CD14-positive monocyte (primary cell): ENCODE results near the gene SUPT16H. TPM values are rescaled to one million over a fixed set of nuclear protein-coding genes. Genes with fewer than 3 reads are reported as not detected.

Experiments used
- DNase-seq, 3 donors: peaks; one replicate each; pipeline ENCODE4 v3.0.0-alpha.2; 2011 to 2022
- H2AFZ ChIP-seq: 2 replicates; pipeline ENCODE4 v1.6.0; 2012; ENCODE audit warnings: mild to moderate bottlenecking, low read depth, low read length, inconsistent platforms; ENCODE audit not compliant: insufficient read depth, poor library complexity, severe bottlenecking
- H3K27ac ChIP-seq, 2 donors: 1 replicate in 1 of 2; 2 replicates in 1 of 2; pipeline ENCODE4 v1.5.1; 2012 to 2013; ENCODE audit warnings: low read length in 2 of 2, control low read depth in 1 of 2, inconsistent platforms in 1 of 2, low read depth in 1 of 2, mild to moderate bottlenecking in 1 of 2
- H3K27me3 ChIP-seq, 2 donors: one replicate each; pipeline versions ENCODE4 v1.6.0 to v1.6.1; 2011 to 2013; ENCODE audit warnings: low read length in 2 of 2; ENCODE audit not compliant: control insufficient read depth in 2 of 2, insufficient read depth in 2 of 2
- H3K36me3 ChIP-seq, 2 donors: replicated peaks in 1 of 2; 1 replicate in 1 of 2; 2 replicates in 1 of 2; pipeline versions ENCODE4 v1.5.1 to v1.6.1; 2012 to 2013; ENCODE audit warnings: low read length in 2 of 2, control low read depth in 1 of 2, inconsistent platforms in 1 of 2, mild to moderate bottlenecking in 1 of 2; ENCODE audit not compliant: insufficient read depth in 2 of 2, control insufficient read depth in 1 of 2
- H3K4me1 ChIP-seq, 2 donors: 1 replicate in 1 of 2; 2 replicates in 1 of 2; pipeline versions ENCODE4 v1.5.1 to v1.6.1; 2012 to 2013; ENCODE audit warnings: low read length in 2 of 2, control low read depth in 1 of 2, inconsistent platforms in 1 of 2, mild to moderate bottlenecking in 1 of 2, moderate library complexity in 1 of 2; ENCODE audit not compliant: insufficient read depth in 2 of 2, control insufficient read depth in 1 of 2
- H3K4me2 ChIP-seq: replicated peaks from 2 replicates; pipeline ENCODE3; 2012; ENCODE audit warnings: low read length, moderate library complexity, mild to moderate bottlenecking; ENCODE audit not compliant: poor library complexity, severe bottlenecking; ENCODE audit errors: extremely low read depth
- H3K4me3 ChIP-seq, 3 experiments: fragments of 200-600 bp in 1 of 3; sonication (generic) in 1 of 3; replicated peaks in 1 of 3; 1 replicate in 2 of 3; 2 replicates in 1 of 3; pipeline ENCODE4 v1.5.1; 2011 to 2013; ENCODE audit warnings: low read length in 3 of 3, mild to moderate bottlenecking in 3 of 3, control low read depth in 2 of 3, low read depth in 2 of 3, inconsistent platforms in 1 of 3, moderate library complexity in 1 of 3
- H3K79me2 ChIP-seq: 2 replicates; pipeline ENCODE4 v1.6.0; 2012; ENCODE audit warnings: mild to moderate bottlenecking, control low read depth, inconsistent platforms, low read length, moderate library complexity; ENCODE audit not compliant: insufficient read depth
- H3K9ac ChIP-seq: 2 replicates; pipeline ENCODE4 v1.6.0; 2017; ENCODE audit warnings: low read length, mild to moderate bottlenecking; ENCODE audit not compliant: insufficient read depth, poor library complexity, severe bottlenecking
- H3K9me3 ChIP-seq, 2 donors: replicated peaks in 1 of 2; 1 replicate in 1 of 2; 2 replicates in 1 of 2; pipeline versions ENCODE4 v1.5.1 to v1.6.1; 2012 to 2013; ENCODE audit warnings: low read length in 2 of 2, control low read depth in 1 of 2; ENCODE audit not compliant: control insufficient read depth in 1 of 2, insufficient read depth in 1 of 2
- H4K20me1 ChIP-seq: 2 replicates; pipeline ENCODE4 v1.6.0; 2012; ENCODE audit warnings: mild to moderate bottlenecking, low read length, control low read depth, moderate library complexity; ENCODE audit not compliant: insufficient read depth
- H3K27ac Mint-ChIP-seq, 7 donors: one replicate each; pipeline ENCODE4 v1.8.0; 2020; ENCODE audit warnings: mild to moderate bottlenecking in 7 of 7, mixed read lengths in 7 of 7, moderate library complexity in 6 of 7, inconsistent platforms in 2 of 7
- H3K27me3 Mint-ChIP-seq, 3 donors: one replicate each; pipeline ENCODE4 v1.8.0; 2021 to 2022; ENCODE audit warnings: low read depth in 3 of 3, mild to moderate bottlenecking in 3 of 3, mixed read lengths in 3 of 3, moderate library complexity in 3 of 3, inconsistent platforms in 1 of 3
- H3K36me3 Mint-ChIP-seq, 2 donors: one replicate each; pipeline ENCODE4 v1.8.0; 2020; ENCODE audit warnings: mixed read lengths in 2 of 2, inconsistent platforms in 1 of 2, mild to moderate bottlenecking in 1 of 2
- H3K4me1 Mint-ChIP-seq: one replicate; pipeline ENCODE4 v1.8.0; 2020; ENCODE audit warnings: mild to moderate bottlenecking, mixed read lengths
- H3K4me3 Mint-ChIP-seq, 2 donors: one replicate each; pipeline ENCODE4 v1.8.0; 2020; ENCODE audit warnings: mild to moderate bottlenecking in 2 of 2, mixed read lengths in 2 of 2, moderate library complexity in 1 of 2
- H3K9me3 Mint-ChIP-seq, 7 donors: one replicate each; pipeline ENCODE4 v1.8.0; 2020 to 2022; ENCODE audit warnings: mixed read lengths in 7 of 7, mild to moderate bottlenecking in 6 of 7, moderate library complexity in 6 of 7, inconsistent platforms in 2 of 7
- WGBS: methylation state at CpG from one replicate; pipeline ENCODE4 v1.1.5; 2013; ENCODE audit warnings: missing lambda C conversion rate; ENCODE audit not compliant: insufficient coverage; 5-methylcytosine and 5-hydroxymethylcytosine counted together
- intact Hi-C, 2 donors: fragments of 100-400 bp; cut with micrococcal nuclease; formaldehyde crosslinking; loops; one replicate each; pipeline versions ENCODE4 v1.15.0 to v1.15.1; 2023
- polyA plus RNA-seq, 3 donors: library from polyadenylated mRNA; depleted of rRNA in 1 of 3; unstranded in 2 of 3; stranded (reverse) in 1 of 3; fragments of 300-500 nt in 2 of 3; fragments of >200 nt in 1 of 3; fragmentation: Illumina TruSeq in 2 of 3; gene quantifications; 1 replicate in 2 of 3; 2 replicates in 1 of 3; pipeline ENCODE4 v1.2.3, GENCODE V29; 2012 to 2021
- TF ChIP-seq, protein P1 (sequence below): fragments of 200-600 bp; IDR thresholded peaks from one replicate; pipeline ENCODE4 v1.8.0; 2022; ENCODE audit warnings: antibody characterized with exemption, mild to moderate bottlenecking

Gene SUPT16H
- polyA plus RNA-seq, 3 donors, result 15.7 to 37.3 (median 26.6) TPM

DNA sequence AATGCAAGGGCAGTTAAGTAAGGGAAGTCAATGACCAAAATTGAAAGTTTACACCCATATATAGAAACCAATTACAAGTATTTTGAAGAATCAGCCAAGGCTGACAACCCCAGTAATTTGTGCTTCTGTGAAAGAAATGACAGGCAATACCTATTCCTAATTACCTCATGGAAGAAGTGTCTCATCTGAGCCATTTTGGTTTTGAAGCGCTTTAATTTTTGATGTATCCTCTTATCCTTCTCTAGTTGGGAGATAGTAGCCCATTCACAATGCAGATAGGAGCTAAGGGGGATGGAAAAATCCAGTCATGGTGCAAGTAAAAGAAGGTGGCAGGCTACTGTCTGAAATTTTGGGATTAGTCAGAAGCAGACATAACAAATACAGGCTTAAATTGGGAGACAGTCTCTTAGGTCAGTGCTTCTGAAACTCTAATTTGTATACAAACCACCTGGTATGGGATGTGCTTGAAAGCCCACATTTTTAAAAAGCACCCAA, 30.4 kb upstream of the SUPT16H start:
- Mint-ChIP-seq H3K4me1 (no peaks in the 10 kb centered on the region), H3K27ac (no peak overlapping the region), H3K36me3 (peaks cover 76 to 96% of the 10 kb centered on the region in 2 donors), H3K9me3 (no peaks in the 10 kb centered on the region), H3K27me3 (peaks cover 0 to 1% (median 1%) of the 10 kb centered on the region in 3 donors), H3K4me3 (no peak overlapping the region)
- intact Hi-C loops, result no loop called here
- Histone ChIP-seq H3K4me3 (no peak overlapping the region), H4K20me1 (peaks cover 3% of the 10 kb centered on the region), H3K27ac (no peak overlapping the region), H2AFZ (no peak overlapping the region), H3K4me1 (no peaks in the 10 kb centered on the region), H3K4me2 (no peak overlapping the region), H3K9ac (no peak overlapping the region), H3K27me3 (no peaks in the 10 kb centered on the region), H3K79me2 (no peaks in the 10 kb centered on the region), H3K9me3 (no peaks in the 10 kb centered on the region), H3K36me3 (peaks cover 84 to 96% of the 10 kb centered on the region in 2 donors)
- WGBS, result no CpG with 5 or more reads among the region's 1 CpG
- TF ChIP-seq, protein P1, sequence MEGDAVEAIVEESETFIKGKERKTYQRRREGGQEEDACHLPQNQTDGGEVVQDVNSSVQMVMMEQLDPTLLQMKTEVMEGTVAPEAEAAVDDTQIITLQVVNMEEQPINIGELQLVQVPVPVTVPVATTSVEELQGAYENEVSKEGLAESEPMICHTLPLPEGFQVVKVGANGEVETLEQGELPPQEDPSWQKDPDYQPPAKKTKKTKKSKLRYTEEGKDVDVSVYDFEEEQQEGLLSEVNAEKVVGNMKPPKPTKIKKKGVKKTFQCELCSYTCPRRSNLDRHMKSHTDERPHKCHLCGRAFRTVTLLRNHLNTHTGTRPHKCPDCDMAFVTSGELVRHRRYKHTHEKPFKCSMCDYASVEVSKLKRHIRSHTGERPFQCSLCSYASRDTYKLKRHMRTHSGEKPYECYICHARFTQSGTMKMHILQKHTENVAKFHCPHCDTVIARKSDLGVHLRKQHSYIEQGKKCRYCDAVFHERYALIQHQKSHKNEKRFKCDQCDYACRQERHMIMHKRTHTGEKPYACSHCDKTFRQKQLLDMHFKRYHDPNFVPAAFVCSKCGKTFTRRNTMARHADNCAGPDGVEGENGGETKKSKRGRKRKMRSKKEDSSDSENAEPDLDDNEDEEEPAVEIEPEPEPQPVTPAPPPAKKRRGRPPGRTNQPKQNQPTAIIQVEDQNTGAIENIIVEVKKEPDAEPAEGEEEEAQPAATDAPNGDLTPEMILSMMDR, result no peak
- no peak for DNase-seq

DNA sequence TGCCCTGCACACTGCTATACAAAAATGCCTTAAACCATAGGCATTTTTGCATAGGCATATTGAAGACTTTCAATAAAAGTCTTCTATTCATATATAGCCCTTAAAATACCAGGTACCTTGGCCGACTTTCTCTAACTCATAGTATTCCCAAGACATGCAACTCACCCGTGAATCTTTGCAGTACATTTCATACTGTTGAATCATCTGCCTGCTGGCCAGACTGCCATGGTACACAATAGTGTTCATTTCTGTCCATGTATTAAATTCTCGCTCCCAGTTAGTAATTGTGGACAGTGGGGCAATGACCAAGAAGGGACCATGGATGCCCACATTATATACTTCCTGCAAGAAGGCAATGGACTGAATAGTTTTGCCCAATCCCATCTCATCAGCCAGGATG, 24.3 kb upstream of the SUPT16H start:
- Histone ChIP-seq H3K9ac (no peak overlapping the region), H4K20me1 (no peaks in the 10 kb centered on the region), H2AFZ (no peak overlapping the region), H3K4me3 (no peak overlapping the region), H3K27ac (no peak overlapping the region), H3K9me3 (no peaks in the 10 kb centered on the region), H3K4me1 (no peaks in the 10 kb centered on the region), H3K36me3 (peaks cover 94 to 100% of the 10 kb centered on the region in 2 donors), H3K4me2 (no peak overlapping the region), H3K79me2 (no peaks in the 10 kb centered on the region), H3K27me3 (no peaks in the 10 kb centered on the region)
- 100% methylated on average over 3 of the region's 3 CpGs for WGBS
- no peak for DNase-seq
- H3K27me3 Mint-ChIP-seq, result no peaks in the 10 kb centered on the region
- intact Hi-C loops, result no loop called here
- no peaks in the 10 kb centered on the region for H3K4me1 Mint-ChIP-seq
- H3K36me3 Mint-ChIP-seq, result peaks cover 90 to 100% of the 10 kb centered on the region in 2 donors
- TF ChIP-seq, protein P1, result no peak
- no peak overlapping the region for H3K27ac Mint-ChIP-seq
- no peak overlapping the region for H3K4me3 Mint-ChIP-seq
- H3K9me3 Mint-ChIP-seq, result no peaks in the 10 kb centered on the region
